IPS-20b (cell line): ENCODE data around the gene COX15.

Source experiments
- H3K27ac ChIP-seq: one replicate; pipeline ENCODE4 v1.5.1; 2013; ENCODE audit warnings: low read length
- H3K27me3 ChIP-seq: 2 replicates; pipeline ENCODE4 v1.6.1; 2013; ENCODE audit warnings: mild to moderate bottlenecking, low read length, inconsistent platforms; ENCODE audit not compliant: insufficient read depth
- H3K36me3 ChIP-seq: 2 replicates; pipeline ENCODE4 v1.6.1; 2013; ENCODE audit warnings: low read depth, mild to moderate bottlenecking, inconsistent platforms, low read length, moderate library complexity; ENCODE audit not compliant: insufficient read depth
- H3K4me1 ChIP-seq: 2 replicates; pipeline ENCODE4 v1.6.1; 2013; ENCODE audit warnings: mild to moderate bottlenecking, control low read depth, inconsistent platforms, low read length, moderate library complexity; ENCODE audit not compliant: insufficient read depth
- H3K4me3 ChIP-seq: 2 replicates; pipeline ENCODE4 v1.5.1; 2013; ENCODE audit warnings: mild to moderate bottlenecking, low read length, inconsistent platforms
- H3K9ac ChIP-seq: 2 replicates; pipeline ENCODE4 v1.6.1; 2013; ENCODE audit warnings: low read depth, mild to moderate bottlenecking, inconsistent platforms, low read length, moderate library complexity
- H3K9me3 ChIP-seq: 2 replicates; pipeline ENCODE4 v1.6.1; 2013; ENCODE audit warnings: mild to moderate bottlenecking, low read depth, low read length, inconsistent platforms; ENCODE audit not compliant: insufficient read depth

COX15 gene

GRCh38 chr10:99732033-99732842 lies at the start of gene COX15, which contains the start of gene CUTC:
COX15 (minus strand) TSS chr10:99732127; CDS start chr10:99732049, 78 bp downstream.
CUTC (plus strand) TSS chr10:99732234; CDS start chr10:99732349, 115 bp downstream.
- Histone ChIP-seq H3K4me1 (no peaks in the 10 kb centered on the region), H3K9ac (peak within 1 kb of the TSS; percentile 78), H3K36me3 (peaks cover 38% of the 10 kb centered on the region)

DNA sequence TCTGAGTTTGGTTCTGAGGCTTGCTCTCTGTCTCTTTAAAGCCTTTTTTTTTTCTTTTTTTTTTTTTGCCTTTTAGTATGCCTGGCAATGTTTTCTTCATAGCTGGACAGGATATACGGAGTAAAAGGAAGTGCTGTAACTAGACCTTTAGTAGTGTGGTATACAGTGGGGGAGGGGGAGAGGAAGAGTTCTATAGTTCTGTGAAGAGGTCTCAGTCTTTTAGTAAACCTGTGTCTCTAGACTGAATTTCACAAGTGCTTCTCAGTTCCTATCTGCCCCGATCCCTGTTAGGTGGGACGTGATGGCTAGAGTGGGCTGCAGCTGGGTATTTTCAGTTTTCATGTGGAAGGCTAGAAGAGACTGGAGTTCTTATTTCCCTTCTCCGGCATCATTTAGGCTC lies 47.4 kb upstream of the COX15 start:
- Histone ChIP-seq H3K4me3 (no peak overlapping the region), H3K9ac (no peak overlapping the region), H3K27me3 (no peaks in the 10 kb centered on the region), H3K9me3 (no peaks in the 10 kb centered on the region), H3K4me1 (no peaks in the 10 kb centered on the region; the same call in 1 of the 2 replicates), H3K36me3 (no peaks in the 10 kb centered on the region), H3K27ac (no peak overlapping the region)

More at GRCh38 chr10:99732033-99732842, at the start of gene COX15, which contains the start of gene CUTC:
- Histone ChIP-seq H3K27me3 (no peaks in the 10 kb centered on the region), H3K27ac (no peak within 1 kb of the TSS), H3K9me3 (no peaks in the 10 kb centered on the region), H3K4me3 (peak within 1 kb of the TSS; percentile 72)

DNA sequence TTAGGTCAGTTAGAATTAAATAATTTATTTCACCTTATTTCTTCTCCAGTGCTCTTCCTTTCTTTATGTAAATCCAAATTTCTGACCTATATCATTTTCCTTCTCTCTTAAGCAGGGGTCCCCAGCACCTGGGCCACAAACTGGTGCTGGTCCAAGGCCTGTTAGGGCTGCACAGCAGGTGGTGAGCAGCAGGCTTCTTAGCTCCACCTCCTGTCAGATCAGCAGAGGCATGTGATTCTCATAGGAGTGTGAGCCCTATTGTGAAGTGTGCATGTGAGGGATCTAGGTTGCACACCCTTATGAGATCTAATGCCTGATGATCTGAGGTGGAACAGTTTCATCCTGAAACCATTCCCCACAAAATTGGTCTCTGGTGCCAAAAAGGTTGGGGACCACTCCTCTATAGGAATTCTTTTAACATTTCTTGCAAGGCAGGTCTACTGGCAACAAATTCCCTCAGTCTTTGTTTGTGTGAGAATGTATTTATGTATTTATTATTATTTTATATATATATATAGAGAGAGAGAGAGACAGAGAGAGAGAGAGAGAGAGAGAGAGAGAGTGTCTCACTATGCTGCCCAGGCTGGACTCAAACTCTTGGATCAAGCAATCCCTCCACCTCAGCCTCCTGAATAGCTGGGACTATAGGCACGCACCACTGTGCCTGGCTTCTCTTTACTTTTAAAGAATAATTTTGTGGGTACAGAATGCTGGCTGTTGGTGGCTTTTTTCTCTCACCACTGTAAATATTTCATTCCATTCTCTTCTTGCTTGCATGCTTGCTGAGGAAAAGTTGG lies 46.2 kb upstream of the COX15 start:
- Histone ChIP-seq H3K4me1 (no peaks in the 10 kb centered on the region), H3K4me3 (no peak overlapping the region), H3K36me3 (no peaks in the 10 kb centered on the region), H3K9ac (no peak overlapping the region), H3K27me3 (no peaks in the 10 kb centered on the region), H3K9me3 (no peaks in the 10 kb centered on the region), H3K27ac (no peak overlapping the region)

GRCh38 chr10:99775850-99776249 lies 43.9 kb upstream of the COX15 start:
- H3K27ac ChIP-seq = no peak overlapping the region
- H3K9me3 ChIP-seq = no peaks in the 10 kb centered on the region

DNA sequence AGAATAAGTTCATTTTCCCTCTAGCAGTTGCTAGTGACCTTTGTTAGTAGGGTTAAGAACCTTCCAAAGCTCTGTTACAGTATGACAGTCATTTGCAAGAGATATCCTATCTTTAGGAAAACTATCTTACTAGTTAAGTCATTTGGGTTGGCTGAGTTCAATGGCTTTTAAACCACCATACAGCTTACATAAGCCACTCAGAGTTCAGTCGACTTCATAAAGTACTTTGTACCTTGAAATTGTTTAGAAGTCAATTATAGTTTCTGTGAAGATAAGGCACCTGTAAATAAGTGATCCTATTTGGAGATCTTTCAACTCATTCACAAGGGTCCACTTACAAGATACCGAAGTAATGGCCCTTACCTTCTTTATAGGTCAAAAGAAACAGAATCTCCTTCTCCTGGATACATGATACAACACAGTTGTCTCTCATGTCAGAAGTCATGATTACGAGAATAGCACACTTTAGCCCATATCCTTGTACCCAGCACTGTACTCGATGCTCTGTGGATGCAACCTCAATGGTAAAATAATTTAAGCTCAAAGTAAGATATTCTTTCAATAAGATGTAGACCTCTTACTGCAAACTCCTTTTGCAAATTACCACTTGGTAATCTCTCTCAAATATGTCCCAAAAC lies 38.6 kb upstream of the COX15 start:
- Histone ChIP-seq H3K36me3 (no peaks in the 10 kb centered on the region), H3K9ac (no peak overlapping the region), H3K27ac (no peak overlapping the region), H3K9me3 (no peaks in the 10 kb centered on the region), H3K4me3 (no peak overlapping the region), H3K4me1 (no peaks in the 10 kb centered on the region), H3K27me3 (no peaks in the 10 kb centered on the region)

More at GRCh38 chr10:99775850-99776249, 43.9 kb upstream of the COX15 start:
- Histone ChIP-seq H3K4me1 (no peaks in the 10 kb centered on the region), H3K36me3 (no peaks in the 10 kb centered on the region), H3K4me3 (no peak overlapping the region), H3K27me3 (no peaks in the 10 kb centered on the region), H3K9ac (no peak overlapping the region)

DNA sequence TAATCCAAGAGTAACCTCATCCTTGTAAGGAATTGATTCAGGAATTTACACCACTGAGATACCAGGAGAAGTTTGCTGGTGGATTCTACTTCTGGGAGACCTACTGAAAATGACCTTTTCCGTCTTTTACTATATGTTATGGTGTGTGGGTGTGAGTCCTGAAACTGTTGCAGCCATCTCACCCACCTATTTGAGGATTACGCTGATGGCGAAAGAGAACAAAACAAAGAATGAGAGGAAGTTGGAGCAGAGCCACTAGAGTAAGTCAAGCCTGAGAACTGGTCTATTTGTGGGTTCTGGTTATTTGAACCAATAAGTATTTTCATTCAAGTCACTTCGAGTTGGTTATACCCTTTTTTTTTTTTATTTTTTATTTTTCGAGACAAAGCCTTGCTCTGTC lies 37.8 kb upstream of the COX15 start:
- no peaks in the 10 kb centered on the region for H3K9me3 ChIP-seq
- no peak overlapping the region for H3K27ac ChIP-seq

DNA sequence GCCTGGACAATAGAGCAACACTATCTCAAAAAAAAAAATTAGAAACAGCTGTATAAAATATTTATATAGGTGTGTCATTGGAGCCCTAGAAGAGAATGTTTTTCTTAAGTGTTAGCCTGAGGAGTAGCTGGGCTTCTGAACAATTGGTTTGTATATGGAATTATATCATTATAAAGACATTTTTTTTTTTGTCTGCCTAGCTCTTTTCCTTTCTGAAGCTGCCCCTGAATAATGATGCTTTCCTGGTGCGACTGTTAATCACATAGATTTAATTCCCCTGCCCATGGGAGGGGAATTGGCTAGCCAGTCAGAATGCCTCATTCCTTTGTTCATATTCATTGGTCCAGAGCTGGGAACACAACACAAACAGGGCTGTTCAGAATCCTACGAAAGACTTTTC lies 36.6 kb upstream of the COX15 start:
- no peak overlapping the region for H3K9ac ChIP-seq
- H3K9me3 ChIP-seq = no peaks in the 10 kb centered on the region
- H3K27me3 ChIP-seq = no peaks in the 10 kb centered on the region
- no peak overlapping the region for H3K4me3 ChIP-seq
- no peak overlapping the region for H3K27ac ChIP-seq
- H3K4me1 ChIP-seq = no peaks in the 10 kb centered on the region
- H3K36me3 ChIP-seq = no peaks in the 10 kb centered on the region

More for the DNA sequence above, 37.8 kb upstream of the COX15 start:
- Histone ChIP-seq H3K4me1 (no peaks in the 10 kb centered on the region), H3K27me3 (no peaks in the 10 kb centered on the region), H3K36me3 (no peaks in the 10 kb centered on the region), H3K9ac (no peak overlapping the region), H3K4me3 (no peak overlapping the region)

DNA sequence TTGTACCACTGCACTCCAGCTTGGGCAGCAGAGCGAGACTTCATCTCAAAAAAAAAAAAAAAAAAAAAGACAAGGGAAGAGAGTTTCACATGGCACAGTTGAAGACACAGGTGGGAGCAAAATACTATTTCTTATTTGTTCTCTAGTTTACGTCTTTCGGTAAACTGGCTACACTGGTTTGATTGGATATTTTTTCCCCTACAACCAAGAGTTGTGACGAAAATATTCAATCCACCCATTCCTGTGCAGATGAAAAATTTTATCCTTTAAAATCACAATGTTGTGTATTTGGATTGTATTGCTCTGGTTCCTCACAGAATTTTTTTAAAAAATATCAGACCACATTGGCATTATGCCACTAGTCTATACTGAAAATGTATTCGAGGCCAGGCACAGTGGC lies 36.0 kb upstream of the COX15 start:
- no peak overlapping the region for H3K27ac ChIP-seq
- H3K27me3 ChIP-seq = no peaks in the 10 kb centered on the region
- no peak overlapping the region for H3K4me3 ChIP-seq
- no peaks in the 10 kb centered on the region for H3K4me1 ChIP-seq
- no peaks in the 10 kb centered on the region for H3K9me3 ChIP-seq
- no peaks in the 10 kb centered on the region for H3K36me3 ChIP-seq
- H3K9ac ChIP-seq = no peak overlapping the region

DNA sequence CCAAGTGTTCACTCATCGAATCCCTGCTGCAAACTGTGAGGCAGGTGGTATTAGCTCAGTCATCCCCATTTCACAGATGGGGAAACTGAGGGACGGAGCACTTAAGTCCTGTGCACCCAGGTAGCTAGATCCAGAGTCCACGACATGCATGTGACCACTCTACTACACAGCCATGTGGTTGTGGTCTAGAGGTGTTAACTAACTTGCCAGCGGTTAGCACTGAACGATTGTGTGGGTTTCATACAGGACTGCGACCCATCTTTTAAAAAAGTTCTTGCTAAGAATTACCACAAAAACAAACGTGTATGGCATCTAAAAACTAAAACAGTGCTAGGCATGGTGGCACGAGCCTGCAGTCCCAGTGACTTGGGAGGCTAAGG lies 34.4 kb upstream of the COX15 start:
- Histone ChIP-seq H3K27ac (no peak overlapping the region), H3K36me3 (no peaks in the 10 kb centered on the region), H3K4me1 (no peaks in the 10 kb centered on the region), H3K9ac (no peak overlapping the region), H3K27me3 (no peaks in the 10 kb centered on the region), H3K4me3 (no peak overlapping the region), H3K9me3 (no peaks in the 10 kb centered on the region)

- no peaks in the 10 kb centered on the region for H3K36me3 ChIP-seq
- H3K27ac ChIP-seq = no peak overlapping the region
- H3K9me3 ChIP-seq = no peaks in the 10 kb centered on the region
- no peaks in the 10 kb centered on the region for H3K27me3 ChIP-seq
- H3K4me3 ChIP-seq = no peak overlapping the region
- no peaks in the 10 kb centered on the region for H3K4me1 ChIP-seq
- no peak overlapping the region for H3K9ac ChIP-seq
These were observed 33.9 kb upstream of the COX15 start for GRCh38 chr10:99765672-99766301.

DNA sequence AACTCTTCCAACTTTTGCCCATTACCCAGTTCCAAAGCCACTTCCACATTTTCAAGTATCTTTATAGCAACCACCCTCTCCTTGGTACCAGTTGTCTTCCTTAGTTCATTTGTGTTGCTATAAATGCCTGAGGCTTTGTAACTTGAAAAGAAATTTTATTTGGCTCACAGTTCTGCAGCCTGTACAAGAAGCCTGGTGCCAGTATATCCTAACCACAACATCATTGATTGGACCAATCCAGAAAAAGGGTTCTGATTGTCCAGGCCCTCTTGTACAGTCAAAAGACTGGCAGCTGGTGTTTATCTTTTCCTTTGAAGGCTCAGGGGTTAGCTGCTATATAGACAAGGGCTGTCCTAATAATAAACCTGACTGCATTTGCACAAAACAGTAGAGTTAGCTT lies 29.4 kb upstream of the COX15 start:
- no peak overlapping the region for H3K27ac ChIP-seq
- H3K9ac ChIP-seq = no peak overlapping the region
- H3K9me3 ChIP-seq = no peaks in the 10 kb centered on the region
- H3K36me3 ChIP-seq = peaks cover 37% of the 10 kb centered on the region
- H3K4me3 ChIP-seq = no peak overlapping the region
- H3K27me3 ChIP-seq = no peaks in the 10 kb centered on the region
- no peaks in the 10 kb centered on the region for H3K4me1 ChIP-seq
